Body of pancreas (tissue), 4 donors: Measurements from ENCODE around the gene HPRT1. TPM values are rescaled to one million over a fixed set of nuclear protein-coding genes. Genes with fewer than 3 reads are reported as not detected.

Experiments used
- ATAC-seq: fragments of 150-250 bp; one replicate; pipeline ENCODE4 v1.9.1; 2016
- DNase-seq, 4 donors: peaks; one replicate each; pipeline ENCODE4 v3.0.0-alpha.2; 2019
- H3K27ac ChIP-seq, 4 donors: fragments of 200-600 bp; sonication (generic); 1 replicate in 3 of 4; 2 replicates in 1 of 4; pipeline versions ENCODE4 v1.5.1 to v1.6.1; 2016 to 2019; ENCODE audit warnings: mild to moderate bottlenecking in 1 of 4, mixed read lengths in 1 of 4, moderate library complexity in 1 of 4
- H3K27me3 ChIP-seq, 2 donors: fragments of 200-600 bp; sonication (generic); one replicate each; pipeline ENCODE4 v1.6.0; 2016; ENCODE audit warnings: mild to moderate bottlenecking in 1 of 2
- H3K36me3 ChIP-seq, 2 donors: fragments of 200-600 bp; sonication (generic); replicated peaks in 1 of 2; 2 replicates each; pipeline ENCODE4 v1.5.1; 2016; ENCODE audit warnings: low read depth in 2 of 2; ENCODE audit not compliant: insufficient read depth in 1 of 2
- H3K4me1 ChIP-seq: fragments of 200-600 bp; sonication (generic); one replicate; pipeline ENCODE4 v1.6.0; 2016
- H3K4me3 ChIP-seq, 2 donors: fragments of 200-600 bp; sonication (generic); 1 replicate in 1 of 2; 2 replicates in 1 of 2; pipeline ENCODE4 v1.5.1; 2016 to 2019
- H3K9me3 ChIP-seq, 3 donors: fragments of 200-600 bp; sonication (generic); 1 replicate in 2 of 3; 2 replicates in 1 of 3; pipeline ENCODE4 v1.5.1; 2016
- CTCF ChIP-seq, 7 experiments: fragments of 450-650 bp in 4 of 7; fragments of 200-600 bp in 3 of 7; sonication (generic) in 3 of 7; IDR thresholded peaks; one replicate each; pipeline ENCODE4 v1.5.1; 2016 to 2019; ENCODE audit warnings: antibody characterized with exemption in 7 of 7
- POLR2A ChIP-seq, 3 donors: fragments of 450-650 bp; IDR thresholded peaks; one replicate each; pipeline ENCODE4 v1.6.1; 2016; ENCODE audit warnings: antibody characterized with exemption in 3 of 3, mild to moderate bottlenecking in 2 of 3
- WGBS, 2 donors: methylation state at CpG; one replicate each; pipeline ENCODE4 v1.1.5; 2017; 5-methylcytosine and 5-hydroxymethylcytosine counted together
- intact Hi-C: fragments of 100-400 bp; cut with DNase I; formaldehyde crosslinking; loops from one replicate; pipeline ENCODE4 v1.15.1; 2023
- total RNA-seq, 2 donors: library from RNA; depleted of rRNA; stranded (reverse); fragments of >200 nt; gene quantifications; one replicate each; pipeline ENCODE4 v1.1.0, GENCODE V29; 2016

HPRT1 gene
- total RNA-seq, 2 donors from 2014 or later = 15.8 to 18.7 TPM

- intact Hi-C loops = no loop called here
- peaks cover 0 to 3% of the 10 kb centered on the region in 2 donors for H3K27me3 ChIP-seq
- peak in 2 of 4 donors; percentile 7 to 34 for DNase-seq
- no peaks in the 10 kb centered on the region for H3K9me3 ChIP-seq
- WGBS, 2 donors = 28 to 29% methylated on average over 2 of the region's 2 CpGs
- no peak overlapping the region for H3K4me3 ChIP-seq
- TF ChIP-seq CTCF (IDR thresholded peaks at IDR 0.05) = no peak
- no peak for TF ChIP-seq POLR2A (IDR thresholded peaks at IDR 0.05)
- no peak overlapping the region for H3K27ac ChIP-seq
- no peak for ATAC-seq
- peaks cover 2% of the 10 kb centered on the region for H3K4me1 ChIP-seq
- H3K36me3 ChIP-seq = no peaks in the 10 kb centered on the region
These were observed 82.5 kb downstream of the HPRT1 start for GRCh38 chrX:134542485-134542884.

DNA sequence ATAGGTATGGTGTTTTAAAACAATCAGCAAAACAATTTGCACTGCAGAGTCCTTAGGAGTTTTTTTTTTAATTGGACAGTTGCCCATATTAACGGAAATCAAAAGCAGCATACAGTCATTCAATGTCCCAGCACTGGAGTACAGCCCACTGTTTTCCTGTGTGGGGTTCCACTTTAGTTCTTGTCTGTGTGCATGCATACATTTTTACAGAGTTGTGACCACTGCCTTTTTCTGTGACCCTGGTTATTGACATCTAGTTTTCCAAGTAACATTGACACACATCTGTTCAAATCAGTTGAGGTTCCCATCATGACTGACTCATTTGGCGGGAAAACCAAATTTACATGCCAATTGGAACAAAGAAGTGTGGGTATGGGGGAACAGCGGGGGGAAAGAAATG, 83.3 kb downstream of the HPRT1 start:
- H3K27me3 ChIP-seq = peaks cover 0 to 5% of the 10 kb centered on the region in 2 donors
- H3K9me3 ChIP-seq = no peaks in the 10 kb centered on the region
- no peak overlapping the region for H3K4me3 ChIP-seq
- H3K36me3 ChIP-seq = no peaks in the 10 kb centered on the region
- no peak overlapping the region for H3K27ac ChIP-seq
- H3K4me1 ChIP-seq = no peaks in the 10 kb centered on the region
- DNase-seq (no peak), ATAC-seq (no peak)
- WGBS, 2 donors = 28 to 29% methylated on average over 3 of the region's 3 CpGs
- TF ChIP-seq CTCF (IDR thresholded peaks at IDR 0.05) (no peak), POLR2A (IDR thresholded peaks at IDR 0.05) (no peak)
- intact Hi-C loops = no loop called here

DNA sequence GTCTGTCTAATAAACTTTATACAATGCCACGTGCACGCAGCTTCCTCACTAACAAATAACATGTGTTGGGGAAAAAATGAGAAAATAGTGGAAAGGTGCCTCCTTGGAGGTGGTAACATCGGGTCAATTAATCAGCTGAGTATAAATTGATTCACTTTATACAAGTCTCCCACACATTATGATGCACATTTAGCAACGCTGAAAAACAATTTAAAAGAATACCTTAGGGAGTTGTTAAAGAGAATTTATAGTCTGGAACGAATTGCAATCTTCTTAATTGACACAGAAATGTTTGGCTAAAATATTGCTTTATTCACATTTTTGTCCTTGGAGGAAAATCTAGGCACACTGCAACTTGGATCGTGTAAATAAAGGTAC, 84.2 kb downstream of the HPRT1 start:
- Histone ChIP-seq H3K9me3 (no peaks in the 10 kb centered on the region), H3K27me3 (peaks cover 0 to 5% of the 10 kb centered on the region in 2 donors), H3K36me3 (no peaks in the 10 kb centered on the region), H3K4me3 (no peak overlapping the region), H3K27ac (no peak overlapping the region), H3K4me1 (peaks cover 6% of the 10 kb centered on the region)
- intact Hi-C loops = no loop called here
- no peak for TF ChIP-seq CTCF (IDR thresholded peaks at IDR 0.05)
- ATAC-seq (no peak), DNase-seq (no peak)
- 44 to 50% methylated on average over 6 of the region's 6 CpGs for WGBS, 2 donors

DNA sequence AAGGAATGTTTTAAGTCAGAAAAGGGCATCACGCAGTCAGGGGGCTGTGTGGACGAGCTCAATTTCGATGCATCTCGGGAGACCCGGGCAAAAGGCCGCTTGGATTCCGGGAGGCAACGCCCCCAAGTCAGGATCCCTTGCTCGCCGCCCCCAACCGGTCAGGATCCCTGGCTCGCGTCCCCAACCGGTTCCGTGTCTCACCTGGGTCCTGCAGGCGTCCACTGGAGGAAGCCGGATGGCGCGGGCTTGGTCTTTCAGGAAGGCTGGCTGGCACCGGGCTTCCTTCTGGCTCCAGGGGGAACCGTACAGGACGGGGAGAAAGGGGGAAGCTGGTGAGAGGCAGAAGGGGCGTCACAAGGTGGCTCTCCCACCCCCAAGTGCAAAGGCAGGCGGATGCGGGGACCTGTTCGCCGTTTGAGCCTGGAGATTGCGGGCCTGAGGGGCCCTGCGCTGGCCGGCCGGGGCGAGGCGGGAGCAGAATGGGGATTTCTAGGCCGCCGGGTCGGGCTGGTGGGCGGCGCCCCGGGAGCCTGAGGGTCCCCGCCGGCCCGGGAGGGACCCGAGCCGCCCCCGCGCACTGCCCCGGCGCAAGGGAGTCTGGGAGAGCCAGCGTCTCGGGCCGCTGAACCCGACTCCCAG, 84.7 kb downstream of the HPRT1 start:
- H3K27ac ChIP-seq = no peak overlapping the region
- 13 to 27% methylated on average over 4 to 31 of the region's 52 CpGs for WGBS, 2 donors
- TF ChIP-seq CTCF (IDR thresholded peaks at IDR 0.05) = no peak
- TF ChIP-seq POLR2A (IDR thresholded peaks at IDR 0.05) = no peak
- H3K4me1 ChIP-seq = peaks cover 11% of the 10 kb centered on the region
- intact Hi-C loops = no loop called here
- ATAC-seq = peak; percentile 12
- H3K4me3 ChIP-seq = no peak overlapping the region
- no peaks in the 10 kb centered on the region for H3K36me3 ChIP-seq
- no peaks in the 10 kb centered on the region for H3K9me3 ChIP-seq
- peak; percentile 3 to 41 (median 26) for DNase-seq
- H3K27me3 ChIP-seq = peaks cover 0 to 5% of the 10 kb centered on the region in 2 donors

GRCh38 chrX:134545510-134545909, 85.5 kb downstream of the HPRT1 start:
- peaks cover 16% of the 10 kb centered on the region for H3K4me1 ChIP-seq
- WGBS, 2 donors = 91 to 94% methylated on average over 9 to 10 of the region's 20 CpGs
- TF ChIP-seq CTCF (IDR thresholded peaks at IDR 0.05) (no peak), POLR2A (IDR thresholded peaks at IDR 0.05) (no peak)
- DNase-seq (no peak), ATAC-seq (no peak)
- intact Hi-C loops = no loop called here
- H3K9me3 ChIP-seq = no peaks in the 10 kb centered on the region
- no peak overlapping the region for H3K4me3 ChIP-seq
- no peak overlapping the region for H3K27ac ChIP-seq
- peaks cover 0 to 5% of the 10 kb centered on the region in 2 donors for H3K27me3 ChIP-seq
- H3K36me3 ChIP-seq = no peaks in the 10 kb centered on the region
